Stimulated activated CD4-positive, alpha-beta T cell treated with anti-CD3 and anti-CD28 coated beads, Interleukin-4, amount 100 ng/mL, for 24 hours (primary cell): ENCODE data around the gene IGSF22.

Experiments used
- DNase-seq: peaks from one replicate; pipeline ENCODE4 v3.0.0-alpha.2; 2020

Gene IGSF22

DNA sequence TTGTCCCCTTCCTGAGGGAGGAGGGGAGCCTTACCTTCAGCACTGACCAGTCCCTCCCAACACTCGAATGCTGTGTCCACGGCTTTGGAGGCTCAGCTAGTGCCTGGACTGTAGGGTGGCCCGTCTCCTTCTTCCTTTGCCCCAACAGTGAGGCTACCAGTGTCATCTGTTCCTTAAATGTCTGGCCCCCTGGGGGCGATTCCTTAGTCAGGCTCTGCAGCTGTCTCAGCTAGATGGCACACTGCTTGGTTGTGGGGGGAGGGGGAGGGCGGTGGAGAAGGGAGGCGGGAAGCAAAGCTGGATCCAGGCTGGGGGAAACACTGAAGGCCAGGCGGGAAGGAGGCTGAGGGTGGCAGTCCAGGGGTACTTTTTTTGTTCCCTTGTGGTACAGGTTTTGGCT, at the start of gene IGSF22:
TSS of gene IGSF22 (minus strand) at position 149 of the 400 bp plus-strand sequence. CDS start 1,952 bp downstream, outside the sequence.
- DNase-seq: no peak

DNA sequence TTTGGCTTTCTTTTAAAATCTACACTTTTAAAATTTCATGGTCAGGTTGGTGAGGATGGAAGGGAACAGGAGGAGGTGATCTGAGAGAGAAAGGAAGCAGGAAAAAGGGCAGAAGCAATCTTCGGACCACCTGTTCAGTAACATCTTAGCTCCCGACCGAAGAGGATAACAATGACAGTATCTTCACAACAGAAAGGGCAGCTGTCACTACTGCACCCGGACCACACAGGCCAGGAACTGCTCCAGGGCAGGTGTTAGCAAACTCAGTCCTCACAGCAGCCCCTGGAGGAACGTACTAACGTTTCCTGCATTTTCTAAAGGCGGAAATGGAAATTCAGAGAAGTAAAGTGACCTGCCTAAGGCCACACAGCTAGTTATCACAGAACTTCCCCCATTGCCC, 48.8 kb upstream of the IGSF22 start:
- DNase-seq: no peak

DNA sequence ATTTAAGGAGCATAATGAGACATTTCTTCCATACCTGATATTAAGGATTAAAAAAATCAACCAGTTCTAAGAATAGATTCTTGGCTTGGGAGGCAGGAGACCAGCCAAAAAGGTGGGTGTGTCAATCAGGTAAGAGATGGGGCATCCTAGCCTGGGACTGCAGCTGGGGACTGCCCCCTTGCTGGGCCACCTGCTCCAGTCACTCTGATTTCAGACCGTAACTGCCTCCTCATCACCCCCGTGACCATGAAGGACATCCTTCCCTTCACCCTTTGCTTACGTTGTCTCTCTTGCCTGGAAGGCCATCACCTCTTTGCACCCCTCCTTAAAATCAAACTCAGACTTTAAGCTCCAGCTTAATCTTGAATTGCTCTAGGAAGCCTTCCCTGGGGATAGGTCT, 47.7 kb upstream of the IGSF22 start:
- no peak for DNase-seq

DNA sequence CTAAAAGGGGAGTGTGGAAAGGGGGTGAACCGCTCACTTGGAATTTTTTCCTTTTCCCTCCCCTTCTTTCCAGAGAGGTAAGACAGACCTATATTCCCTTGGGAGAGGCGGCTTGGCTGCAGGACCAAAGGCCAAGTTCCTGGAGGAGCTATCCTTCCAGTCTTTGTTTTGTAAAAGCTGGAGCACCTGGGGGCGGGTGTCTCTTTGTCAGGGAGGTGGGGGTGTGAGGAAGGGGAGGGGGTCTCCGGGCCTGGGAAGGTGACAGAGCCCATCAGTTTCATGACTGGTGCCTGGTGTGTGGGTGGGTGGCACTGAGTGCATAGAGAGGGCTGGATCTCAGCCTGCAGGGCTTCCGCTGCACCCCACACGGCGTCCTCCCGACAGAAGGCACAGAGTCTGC, 47.1 kb upstream of the IGSF22 start:
- no peak for DNase-seq

DNA sequence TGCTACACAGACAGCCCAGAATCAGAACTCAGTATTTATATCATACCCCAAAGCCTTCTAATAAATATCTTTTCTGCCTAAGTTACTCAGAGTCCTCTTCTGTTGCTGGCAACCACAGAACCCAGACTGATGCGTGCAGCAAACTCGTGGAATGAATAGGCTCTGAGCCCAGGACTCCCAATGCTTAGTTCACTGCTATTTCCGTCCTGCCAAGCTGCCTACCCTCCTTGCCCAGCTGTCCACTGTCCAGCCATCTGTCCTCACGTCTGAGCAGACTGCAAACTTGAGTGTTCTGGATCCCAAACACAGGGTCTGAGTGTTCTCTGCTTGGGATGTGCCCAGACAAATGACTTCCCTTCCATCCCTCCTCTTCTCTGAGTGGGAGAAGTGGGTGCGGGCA, 46.2 kb upstream of the IGSF22 start:
- DNase-seq: no peak

DNA sequence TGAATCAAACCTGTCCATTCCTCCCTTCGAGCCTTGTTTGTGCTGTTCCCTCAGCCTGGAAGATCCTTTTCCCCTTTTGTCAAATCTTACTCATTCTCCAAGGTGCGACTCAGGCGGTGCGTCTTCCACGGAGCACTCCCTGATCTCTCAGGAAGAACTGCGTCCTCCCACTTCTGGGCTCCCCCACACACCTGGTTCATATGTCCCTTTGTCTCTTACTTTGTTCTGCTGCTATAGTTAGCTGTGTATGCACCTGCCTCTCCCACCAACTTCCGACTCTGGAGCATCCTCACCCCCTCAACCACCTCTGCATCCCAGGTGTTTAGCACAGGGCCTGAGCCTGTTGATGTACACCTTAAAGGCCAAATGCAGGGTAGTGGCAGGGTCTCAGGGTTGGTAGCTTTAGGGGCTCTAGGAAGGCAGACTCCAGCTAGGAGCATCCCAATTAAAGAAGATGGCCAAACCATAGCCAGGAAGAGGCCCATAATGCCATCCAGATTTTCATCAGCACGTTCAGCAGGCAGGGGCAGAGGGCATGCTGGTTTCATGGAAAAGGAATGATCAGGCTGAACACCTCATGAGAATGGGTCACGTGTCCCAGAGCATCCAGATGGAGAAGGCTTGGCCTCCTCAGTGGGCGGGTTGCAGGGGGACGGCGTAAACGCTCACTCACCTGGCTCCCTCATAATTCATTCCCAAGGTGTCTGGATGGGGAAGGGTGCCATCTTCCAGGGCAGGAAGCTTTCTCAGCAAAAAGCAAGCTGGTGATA, 45.5 kb upstream of the IGSF22 start:
- DNase-seq: no peak

DNA sequence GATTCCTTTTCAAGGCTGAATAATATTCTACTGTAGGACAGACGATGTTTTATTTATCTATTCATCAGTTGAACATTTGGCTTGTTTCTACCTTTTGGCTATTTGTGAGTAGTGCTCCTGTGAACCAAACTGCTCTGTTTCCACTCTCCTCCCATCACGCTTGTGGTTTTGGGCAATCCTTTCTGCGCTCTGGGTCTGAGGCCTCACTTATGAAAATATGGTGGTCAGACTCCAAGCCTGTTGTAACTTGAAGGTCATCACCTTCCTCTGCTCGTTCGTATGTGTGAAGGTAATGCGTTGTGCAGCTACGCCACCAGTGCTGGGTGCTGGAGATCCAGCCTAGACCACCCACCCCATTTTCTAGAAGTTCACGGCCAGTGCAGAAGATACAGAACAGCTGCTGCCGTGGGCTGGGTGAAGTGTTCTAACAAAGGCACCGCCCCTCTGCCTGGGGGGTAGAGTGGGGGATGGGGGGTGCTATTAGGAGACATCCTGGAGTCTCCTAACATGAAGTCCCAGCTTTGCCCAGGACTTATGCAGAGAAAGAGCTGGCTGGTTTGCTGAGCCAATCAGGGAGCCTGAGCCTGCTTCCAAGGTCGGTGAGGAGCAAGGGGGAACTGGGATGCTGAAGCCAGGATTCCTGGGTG, 44.6 kb upstream of the IGSF22 start:
- DNase-seq: no peak

DNA sequence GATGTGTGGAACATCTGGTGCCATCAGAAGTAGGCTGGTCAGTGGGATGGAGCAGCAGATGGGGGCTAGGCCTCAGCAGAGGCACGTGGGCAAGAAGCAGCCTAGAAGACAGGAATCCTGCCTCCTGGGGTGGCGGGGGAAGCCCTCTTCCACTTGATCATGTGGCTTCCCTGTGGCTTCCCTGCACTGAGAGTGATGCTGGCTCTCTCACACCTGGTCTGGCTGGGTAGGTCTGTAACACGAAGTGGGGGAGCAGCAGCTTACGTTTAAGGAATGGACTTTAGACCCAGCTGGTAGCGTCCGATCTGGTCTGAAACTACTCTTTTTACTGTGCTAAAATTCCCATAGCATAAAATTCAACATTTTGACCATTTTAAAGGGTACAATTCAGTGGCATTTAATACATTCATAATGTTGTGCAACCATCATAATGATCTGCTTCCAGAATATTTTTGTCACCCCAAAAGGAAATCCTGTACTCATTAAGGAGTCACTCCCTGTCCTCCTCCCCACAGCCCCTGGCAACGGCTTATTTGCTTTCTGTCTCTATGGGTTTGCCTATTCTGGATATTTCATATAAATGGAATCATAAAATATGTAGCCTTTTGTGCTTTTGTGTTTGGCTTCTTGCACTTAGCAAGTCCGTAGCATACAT, 43.9 kb upstream of the IGSF22 start:
- no peak for DNase-seq

DNA sequence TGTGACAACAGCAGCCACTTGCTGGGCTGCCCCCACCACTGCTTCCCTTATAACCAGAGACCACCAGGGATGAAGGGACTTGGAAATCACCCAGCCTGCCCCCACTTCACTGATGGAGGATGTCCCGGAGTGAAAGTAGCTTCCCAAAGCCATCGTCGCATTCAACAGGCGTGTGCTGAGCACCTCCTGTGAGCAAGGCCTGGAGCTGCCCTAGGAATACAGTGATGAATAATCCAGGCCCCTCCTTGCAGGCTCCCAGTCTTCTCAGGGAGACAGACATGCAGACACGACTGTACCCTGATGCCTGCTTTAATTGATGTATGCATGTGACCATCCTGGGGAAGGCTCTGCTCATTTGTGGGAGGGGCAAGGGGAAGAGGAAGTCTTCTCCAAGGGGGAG, 43.0 kb upstream of the IGSF22 start:
- no peak for DNase-seq

DNA sequence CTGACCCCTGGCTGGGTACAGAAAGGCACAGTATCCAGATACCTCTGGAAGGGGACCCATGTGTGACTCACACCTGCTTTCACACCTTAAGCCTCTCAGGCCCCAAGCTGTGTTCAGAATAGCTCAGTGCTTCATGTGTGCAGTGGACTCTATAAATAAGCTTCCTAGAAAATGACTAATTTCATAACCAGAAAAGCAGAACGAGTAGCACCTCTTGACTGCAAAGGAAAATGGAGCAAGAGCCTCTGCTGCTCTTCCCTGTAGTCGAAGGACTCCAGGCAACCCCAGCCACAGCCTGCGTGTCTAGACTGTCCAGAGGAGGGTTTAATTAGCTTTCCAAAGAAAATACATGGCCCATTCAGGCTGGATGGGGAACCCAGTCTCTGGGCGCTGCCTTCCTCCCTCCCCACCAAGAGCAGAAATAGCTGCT, 42.5 kb upstream of the IGSF22 start:
- DNase-seq: no peak

DNA sequence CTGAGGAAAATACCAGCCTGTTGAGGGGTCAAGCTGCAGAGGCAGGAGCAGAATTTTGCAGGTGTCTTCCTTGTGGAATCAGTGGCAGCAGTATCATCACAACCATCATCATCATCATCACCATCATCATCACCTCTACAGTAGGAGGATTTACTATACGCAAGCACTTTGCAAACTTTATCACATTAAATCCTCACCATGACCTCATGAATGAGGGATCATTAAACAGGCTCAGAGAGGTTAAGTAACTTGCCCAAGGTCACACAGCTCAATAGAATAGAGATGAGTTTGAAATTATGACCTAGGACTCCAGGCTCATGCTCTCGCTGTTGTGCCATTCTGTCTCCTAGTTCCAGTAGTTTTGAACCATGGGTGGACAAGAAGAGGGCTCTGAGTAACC, 40.0 kb upstream of the IGSF22 start:
- no peak for DNase-seq

DNA sequence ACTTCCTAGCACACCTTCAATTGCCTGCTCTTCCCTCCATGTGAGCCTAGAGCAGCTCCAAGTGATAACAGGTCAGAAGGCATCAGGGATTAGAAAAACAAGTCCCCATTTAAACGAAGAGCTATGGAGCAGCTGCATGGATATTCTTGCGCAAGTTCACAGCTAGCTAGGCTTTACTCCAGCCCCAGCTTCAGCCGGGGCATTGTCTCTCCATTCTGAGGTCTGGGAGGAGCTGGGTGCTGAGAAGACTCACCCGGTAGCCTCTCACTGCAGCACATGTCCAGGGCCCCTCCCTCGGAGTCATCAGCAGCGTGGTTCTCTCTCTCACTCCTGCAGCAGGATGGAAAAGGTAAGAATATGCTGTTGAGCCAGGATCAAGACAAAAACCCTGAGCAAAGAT, 39.6 kb upstream of the IGSF22 start:
- no peak for DNase-seq

DNA sequence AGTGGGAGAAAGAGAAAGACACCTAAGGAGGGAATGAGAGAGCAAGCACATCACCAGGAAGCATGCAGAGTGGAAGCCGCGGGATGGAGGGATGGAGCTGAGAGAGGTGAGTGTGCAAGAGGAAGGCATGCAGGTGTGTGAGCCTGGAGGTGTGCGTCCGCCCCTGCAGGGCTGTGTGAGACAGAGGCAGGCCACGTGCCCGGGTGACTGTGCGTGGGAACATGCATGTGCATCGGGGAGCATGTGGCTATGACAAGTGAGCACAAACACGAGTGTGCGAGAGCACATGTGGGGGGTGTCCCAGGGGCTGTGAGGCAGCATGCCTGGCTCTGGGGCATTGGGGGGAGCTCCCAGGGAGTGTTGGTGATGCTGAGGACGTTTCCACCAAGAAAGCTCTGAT, 35.8 kb upstream of the IGSF22 start:
- DNase-seq: no peak

DNA sequence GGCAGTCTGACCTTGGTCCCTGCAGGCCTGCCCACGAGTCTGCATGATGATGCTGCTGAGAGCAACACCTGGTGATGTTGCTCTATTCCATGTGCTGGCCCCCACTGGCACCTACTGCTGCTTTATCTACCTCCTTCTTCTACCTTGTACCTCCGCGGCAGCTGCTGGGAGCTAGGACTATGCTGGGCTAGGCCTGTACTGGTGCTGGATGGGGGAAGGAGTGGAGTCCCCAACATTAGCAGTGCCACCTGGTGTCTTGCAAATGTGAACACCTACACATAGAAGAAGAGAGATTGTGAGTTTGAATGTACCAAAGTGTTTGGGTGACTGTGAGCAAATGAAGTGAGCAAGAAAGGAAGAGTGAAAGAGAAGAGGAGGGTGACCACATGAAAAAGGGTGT, 35.2 kb upstream of the IGSF22 start:
- no peak for DNase-seq

DNA sequence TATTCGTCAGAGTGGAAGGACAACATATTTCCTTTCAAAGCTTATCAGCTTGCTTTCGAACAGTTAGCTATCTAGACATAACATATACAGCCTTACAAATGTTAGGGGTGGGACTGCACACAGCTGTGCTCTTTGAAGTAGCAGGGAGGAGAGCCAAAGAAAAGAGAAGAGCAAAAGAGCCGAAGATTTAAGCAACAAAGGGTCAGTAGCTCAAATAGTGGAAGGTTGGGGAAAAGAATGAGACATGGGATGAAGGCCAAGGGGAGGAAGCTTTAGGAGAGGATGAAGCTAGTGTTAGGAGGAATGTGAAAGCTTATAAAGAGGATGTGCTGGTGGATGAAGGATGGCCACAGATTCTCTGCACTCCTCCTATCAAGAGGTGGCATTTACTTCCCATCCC, 31.8 kb upstream of the IGSF22 start:
- DNase-seq: no peak

DNA sequence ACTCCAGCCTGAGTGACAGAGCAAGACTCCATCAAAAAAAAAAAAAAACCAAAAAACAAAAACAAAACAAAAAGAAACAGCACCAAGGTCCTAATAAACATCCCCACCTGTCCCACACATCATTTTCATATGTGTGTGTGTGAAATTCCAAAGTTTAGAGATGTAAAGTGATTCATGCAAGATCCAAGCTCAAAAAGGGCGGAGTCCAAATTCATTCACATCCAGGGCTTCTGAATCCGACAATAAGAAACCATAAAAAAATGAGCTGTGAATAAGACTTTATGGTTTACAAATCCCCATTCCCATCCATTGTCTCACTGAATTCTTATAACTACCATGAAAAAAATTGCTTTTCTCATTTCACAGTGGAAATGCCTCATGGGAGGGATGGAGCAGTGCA, 30.9 kb upstream of the IGSF22 start:
- DNase-seq: no peak

DNA sequence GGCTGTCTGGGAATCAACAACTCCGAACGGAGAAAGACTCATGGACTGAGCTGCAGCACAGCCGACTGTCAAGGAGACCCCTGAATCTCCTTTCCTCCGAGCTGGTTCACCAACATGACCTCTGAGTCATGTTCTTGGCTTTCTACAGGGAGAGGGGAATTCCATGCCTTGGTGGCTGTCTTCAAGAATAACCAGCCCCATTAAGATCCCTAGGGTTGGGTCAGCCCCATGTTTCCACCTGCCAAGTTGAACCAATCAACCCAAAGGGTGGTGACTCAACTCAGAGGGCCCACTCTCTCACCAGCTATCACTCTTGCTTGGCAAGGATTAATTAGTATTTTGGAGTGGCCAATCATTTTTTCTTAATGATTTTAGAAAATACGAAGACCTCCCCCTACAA, 28.3 kb upstream of the IGSF22 start:
- no peak for DNase-seq

DNA sequence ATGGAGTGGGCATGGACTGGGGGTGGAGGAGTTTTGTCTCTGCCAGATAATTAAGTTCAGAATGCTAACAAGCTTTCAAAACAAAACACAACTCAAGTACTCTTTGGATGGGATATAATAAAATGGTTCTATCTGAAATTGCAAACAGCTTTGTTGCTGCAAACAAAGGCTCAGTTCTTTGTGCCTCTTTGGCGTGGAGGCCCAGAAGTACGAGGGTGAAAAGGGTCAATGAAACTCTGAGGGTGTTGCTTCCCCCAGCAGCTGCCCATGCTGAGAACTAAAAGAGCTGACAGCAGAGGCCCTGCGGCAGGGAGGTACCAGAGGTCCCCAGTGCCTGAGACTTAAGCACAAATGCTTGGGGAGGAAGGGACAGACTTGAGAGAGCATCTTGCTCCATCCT, 26.5 kb upstream of the IGSF22 start:
- no peak for DNase-seq

DNA sequence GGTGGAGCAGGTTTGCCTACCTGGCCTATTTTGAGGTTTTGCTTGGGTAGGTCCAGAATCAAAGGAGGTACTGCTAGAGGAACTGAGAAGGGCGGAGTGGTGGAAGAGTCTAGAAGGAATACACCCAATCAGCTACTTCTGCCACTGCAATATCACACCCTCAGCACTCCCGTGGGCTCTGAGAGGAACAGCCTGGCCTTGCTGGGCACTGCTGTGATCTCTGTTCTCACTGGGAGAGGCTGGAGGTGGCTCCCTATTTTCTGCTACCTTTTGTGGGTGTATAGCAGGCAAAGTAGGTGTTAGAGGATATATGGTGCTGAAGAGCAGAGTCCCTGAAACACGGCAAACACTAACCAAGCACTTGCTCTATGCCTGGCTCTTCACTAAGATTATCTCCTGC, 25.0 kb upstream of the IGSF22 start:
- DNase-seq: no peak

DNA sequence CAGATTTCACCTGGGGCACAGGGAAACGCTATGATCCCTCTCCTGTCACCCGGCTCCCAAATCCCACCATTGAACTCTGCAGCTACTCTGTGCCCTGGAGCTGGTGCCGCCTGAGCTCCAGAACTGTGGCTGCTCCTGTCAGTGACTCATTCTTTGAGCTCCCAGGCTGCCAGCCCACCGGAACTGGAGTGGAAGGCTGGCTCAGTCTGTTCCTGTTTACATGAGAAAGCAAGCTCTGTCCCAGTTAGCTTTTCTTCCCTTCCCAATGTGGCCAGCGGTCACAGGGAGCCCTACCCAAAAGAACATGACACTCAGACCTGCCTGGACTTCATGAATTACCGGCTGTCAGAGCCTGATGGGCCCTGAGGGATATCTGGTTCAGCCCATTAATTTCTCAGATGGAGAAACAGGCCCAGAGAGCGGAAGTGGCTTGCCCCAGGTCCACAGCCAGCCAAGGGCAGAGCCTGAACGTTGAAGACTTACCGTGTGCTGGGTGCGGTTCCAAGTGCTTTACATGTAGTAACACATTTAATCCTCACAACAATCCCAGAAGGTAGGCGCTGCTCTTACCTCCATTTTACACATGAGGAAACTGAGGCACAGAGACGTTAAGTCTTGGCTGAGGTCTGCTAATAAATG, 23.8 kb upstream of the IGSF22 start:
- DNase-seq: no peak

DNA sequence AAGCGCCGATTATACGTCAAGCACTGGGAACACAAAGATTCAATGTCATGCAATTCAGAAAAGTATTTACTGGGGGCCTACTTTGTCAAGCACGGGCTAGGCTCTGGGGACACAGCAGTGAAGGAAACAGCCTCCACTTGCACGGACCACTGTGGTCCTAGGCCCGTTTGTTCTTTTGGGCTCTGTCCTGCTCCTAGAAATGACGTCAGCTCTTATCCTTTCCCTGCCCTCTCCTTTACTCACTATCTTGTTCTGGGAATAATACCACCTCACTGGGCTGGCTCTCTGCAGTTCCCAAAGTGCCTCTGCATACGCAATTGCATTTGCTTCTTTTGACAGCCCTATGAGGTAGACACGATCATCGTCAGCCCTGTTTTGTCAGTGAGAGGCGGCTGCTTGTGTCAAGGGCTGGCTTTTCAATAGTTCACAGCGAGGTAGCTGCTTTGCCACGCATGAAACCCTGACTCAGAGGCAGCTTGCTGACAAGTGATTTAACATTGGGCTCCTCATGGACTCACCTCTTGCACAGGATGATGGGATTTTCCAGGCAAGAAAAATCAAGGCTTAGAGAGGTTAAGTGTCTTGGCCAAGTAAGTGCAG, 22.9 kb upstream of the IGSF22 start:
- no peak for DNase-seq

DNA sequence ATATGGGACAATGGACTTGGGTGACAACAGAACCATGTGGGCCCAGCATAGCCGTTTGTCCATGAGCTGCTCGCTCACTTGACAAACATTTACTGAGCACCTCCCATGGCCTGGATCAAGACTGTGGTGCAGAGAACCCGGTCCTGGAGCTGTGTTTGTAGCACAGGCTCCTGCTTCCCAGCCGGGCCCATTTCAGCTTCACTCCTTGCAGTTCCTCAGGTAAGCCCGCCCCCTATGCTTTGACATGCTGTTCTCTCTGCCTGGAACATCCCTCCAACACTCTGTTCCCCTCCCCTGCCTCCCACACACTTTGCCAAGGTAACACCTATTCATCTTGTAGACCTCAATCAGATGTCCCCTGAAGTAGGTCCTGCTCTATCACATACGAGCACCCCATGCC, 19.3 kb upstream of the IGSF22 start:
- no peak for DNase-seq

DNA sequence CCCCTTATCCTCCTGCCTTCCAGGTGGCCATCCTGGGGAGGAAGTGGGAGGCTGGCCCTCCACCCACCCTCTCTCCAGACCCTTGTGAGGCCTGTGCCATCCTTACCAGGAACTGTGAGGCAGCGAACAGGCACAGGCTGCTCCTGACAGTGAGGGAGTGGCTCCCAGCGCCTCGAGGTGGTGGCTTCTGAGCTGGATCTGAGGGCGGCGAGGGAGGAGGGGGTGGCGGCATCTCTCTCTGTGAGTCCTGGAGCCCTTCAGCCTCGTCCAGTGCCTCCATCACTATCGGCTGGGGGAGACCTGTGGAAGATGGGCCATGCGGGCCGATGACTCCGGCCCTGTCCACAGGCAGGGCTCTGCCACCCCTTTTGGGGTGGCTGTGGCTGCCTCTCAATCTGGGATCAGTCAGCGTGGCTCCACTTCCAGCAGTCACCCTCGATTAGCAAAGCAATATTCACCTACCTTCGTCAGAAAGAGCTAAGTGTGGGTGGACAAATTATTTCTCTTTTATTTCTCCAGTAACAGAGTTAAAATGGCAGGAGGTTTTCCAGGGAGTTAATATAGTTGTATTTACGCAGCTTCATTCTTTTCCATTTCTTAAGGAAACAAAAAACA, 18.0 kb upstream of the IGSF22 start:
- DNase-seq: no peak
